H1 (cell line): ENCODE measurements around the gene ELMO2. TPM values are rescaled to one million over a fixed set of nuclear protein-coding genes. Genes with fewer than 3 reads are reported as not detected.

ENCODE experiments used
- CTCF ChIA-PET: fragments of 300-600 bp; sonication (Branson Sonifier 250); formaldehyde crosslinking; loops from one replicate; lab custom pipeline; 2021; ENCODE audit not compliant: partially characterized antibody; lab: Charles Lee
- POLR2A ChIA-PET: fragments of 300-600 bp; sonication (Branson Sonifier 250); formaldehyde crosslinking; loops from one replicate; lab custom pipeline; 2021; ENCODE audit warnings: inconsistent platforms; ENCODE audit not compliant: partially characterized antibody; lab: Charles Lee
- DNase-seq, 2 experiments: peaks; one replicate each; pipeline versions ENCODE4 v3.0.0 to v3.0.0-alpha.2; 2010 to 2022; ENCODE audit warnings: low spot score in 2 of 2, low read depth in 1 of 2, mixed read lengths in 1 of 2
- FAIRE-seq: peaks from 2 replicates; lab custom pipeline; 2011; peaks lifted over from hg19 to GRCh38; lab: Jason Lieb, UNC
- H2AFZ ChIP-seq: 2 replicates; pipeline ENCODE4 v1.8.1; 2012; ENCODE audit warnings: low read length, inconsistent platforms
- H2AK5ac ChIP-seq: 2 replicates; pipeline ENCODE4 v1.6.1; 2013; ENCODE audit warnings: low read depth, low read length
- H2BK120ac ChIP-seq: replicated peaks from 2 replicates; pipeline ENCODE3; 2013; ENCODE audit warnings: low read depth, low read length, inconsistent platforms
- H2BK12ac ChIP-seq: 2 replicates; pipeline ENCODE4 v1.6.1; 2013; ENCODE audit warnings: low read depth, low read length
- H2BK15ac ChIP-seq: 2 replicates; pipeline ENCODE4 v1.6.1; 2013; ENCODE audit warnings: low read length
- H2BK20ac ChIP-seq: 2 replicates; pipeline ENCODE4 v1.6.1; 2013; ENCODE audit warnings: low read length
- H2BK5ac ChIP-seq: 2 replicates; pipeline ENCODE4 v1.6.1; 2013; ENCODE audit warnings: low read depth, low read length
- H3K14ac ChIP-seq: 2 replicates; pipeline ENCODE4 v1.6.1; 2013; ENCODE audit warnings: inconsistent platforms; ENCODE audit not compliant: insufficient read length
- H3K18ac ChIP-seq: 2 replicates; pipeline ENCODE4 v1.6.1; 2013; ENCODE audit warnings: low read length; ENCODE audit errors: extremely low read depth
- H3K23ac ChIP-seq: 2 replicates; pipeline ENCODE4 v1.6.1; 2013; ENCODE audit warnings: inconsistent platforms; ENCODE audit not compliant: insufficient read length
- H3K23me2 ChIP-seq: 2 replicates; pipeline ENCODE4 v1.6.1; 2013; ENCODE audit warnings: low read depth, low read length
- H3K27ac ChIP-seq: 2 replicates; pipeline ENCODE4 v1.6.1; 2011; ENCODE audit warnings: low read depth, low read length, inconsistent platforms
- H3K27me3 ChIP-seq, 4 experiments: replicated peaks in 1 of 4; 1 replicate in 1 of 4; 2 replicates in 3 of 4; pipeline versions ENCODE4 v1.6.1 to v1.8.1; 2011 to 2013; ENCODE audit warnings: low read length in 3 of 4, mild to moderate bottlenecking in 3 of 4, inconsistent platforms in 2 of 4, mixed read lengths in 2 of 4, moderate library complexity in 1 of 4; ENCODE audit not compliant: control insufficient read depth in 3 of 4, insufficient read depth in 3 of 4; ENCODE audit errors: extremely low read depth in 1 of 4
- H3K36me3 ChIP-seq, 4 experiments: 2 replicates each; pipeline versions ENCODE4 v1.6.1 to v1.8.1; 2011 to 2013; ENCODE audit warnings: mild to moderate bottlenecking in 4 of 4, low read length in 3 of 4, moderate library complexity in 2 of 4, control low read depth in 1 of 4, inconsistent platforms in 1 of 4; ENCODE audit not compliant: insufficient read depth in 4 of 4, control insufficient read depth in 2 of 4
- H3K4ac ChIP-seq: replicated peaks from 2 replicates; pipeline ENCODE3; 2013; ENCODE audit warnings: low read length, low read depth, mixed read lengths, inconsistent platforms; ENCODE audit not compliant: insufficient read length
- H3K4me1 ChIP-seq, 4 experiments: replicated peaks in 1 of 4; 1 replicate in 1 of 4; 2 replicates in 3 of 4; pipeline versions ENCODE4 v1.6.1 to v1.8.1; 2011 to 2013; ENCODE audit warnings: low read length in 3 of 4, inconsistent platforms in 2 of 4, mixed read lengths in 1 of 4; ENCODE audit not compliant: insufficient read depth in 4 of 4, control insufficient read depth in 3 of 4
- H3K4me2 ChIP-seq, 2 experiments: 2 replicates each; pipeline versions ENCODE4 v1.6.1 to v1.8.1; 2011 to 2013; ENCODE audit warnings: low read depth in 2 of 2, low read length in 2 of 2, control low read depth in 1 of 2, inconsistent platforms in 1 of 2, mild to moderate bottlenecking in 1 of 2; ENCODE audit not compliant: insufficient read depth in 1 of 2
- H3K4me3 ChIP-seq, 4 experiments: fragments of 200-600, 300-600 bp in 1 of 4; sonication (generic), shearing (Covaris generic), sonication (Bioruptor Twin) in 1 of 4; 2 replicates each; pipeline versions ENCODE4 v1.5.1 to v1.8.1; 2011 to 2016; ENCODE audit warnings: low read length in 4 of 4, low read depth in 3 of 4, control low read depth in 2 of 4, inconsistent platforms in 2 of 4, mild to moderate bottlenecking in 2 of 4, mixed read lengths in 1 of 4, moderate library complexity in 1 of 4; ENCODE audit not compliant: insufficient read depth in 2 of 4; ENCODE audit errors: extremely low read depth in 1 of 4
- H3K56ac ChIP-seq: replicated peaks from 2 replicates; pipeline ENCODE3; 2013; ENCODE audit warnings: low read depth, mild to moderate bottlenecking, mixed read lengths, low read length, inconsistent platforms; ENCODE audit not compliant: insufficient read length
- H3K79me1 ChIP-seq: 2 replicates; pipeline ENCODE4 v1.6.1; 2013; ENCODE audit warnings: low read depth, low read length, control low read depth
- H3K79me2 ChIP-seq, 2 experiments: 2 replicates each; pipeline versions ENCODE4 v1.6.1 to v1.8.1; 2012 to 2013; ENCODE audit warnings: low read length in 2 of 2, mild to moderate bottlenecking in 2 of 2, inconsistent platforms in 1 of 2; ENCODE audit not compliant: insufficient read depth in 2 of 2, control insufficient read depth in 1 of 2
- H3K9ac ChIP-seq, 4 experiments: replicated peaks in 1 of 4; 1 replicate in 1 of 4; 2 replicates in 3 of 4; pipeline versions ENCODE4 v1.6.1 to v1.8.1; 2011 to 2013; ENCODE audit warnings: low read depth in 3 of 4, low read length in 3 of 4, control low read depth in 2 of 4, mild to moderate bottlenecking in 2 of 4, moderate library complexity in 2 of 4, inconsistent platforms in 1 of 4; ENCODE audit errors: extremely low read depth in 1 of 4
- H3K9me3 ChIP-seq, 2 experiments: 2 replicates each; pipeline versions ENCODE4 v1.6.1 to v1.8.1; 2012 to 2013; ENCODE audit warnings: mild to moderate bottlenecking in 2 of 2, moderate library complexity in 2 of 2, control low read depth in 1 of 2, inconsistent platforms in 1 of 2, low read depth in 1 of 2, low read length in 1 of 2, mixed read lengths in 1 of 2; ENCODE audit not compliant: insufficient read depth in 2 of 2
- H4K20me1 ChIP-seq, 2 experiments: replicated peaks in 1 of 2; 2 replicates each; pipeline versions ENCODE3 to v1.8.1; 2011 to 2013; ENCODE audit warnings: inconsistent platforms in 2 of 2, low read length in 2 of 2, mild to moderate bottlenecking in 1 of 2; ENCODE audit not compliant: insufficient read depth in 2 of 2, control insufficient read depth in 1 of 2
- H4K5ac ChIP-seq: 2 replicates; pipeline ENCODE4 v1.6.1; 2013; ENCODE audit warnings: low read length, low read depth, mixed read lengths, inconsistent platforms; ENCODE audit not compliant: insufficient read length
- H4K8ac ChIP-seq: 2 replicates; pipeline ENCODE4 v1.8.0; 2013; ENCODE audit warnings: mild to moderate bottlenecking, moderate library complexity, low read length, inconsistent platforms; ENCODE audit not compliant: insufficient read depth; ENCODE audit errors: extremely low read depth
- H4K91ac ChIP-seq: replicated peaks from 2 replicates; pipeline ENCODE3; 2013; ENCODE audit warnings: low read length, mixed read lengths, inconsistent platforms; ENCODE audit not compliant: insufficient read length
- BACH1 ChIP-seq: IDR thresholded peaks from 2 replicates; pipeline ENCODE4 v1.6.1; 2012; ENCODE audit warnings: low read length, improper control_type of control experiment
- E2F6 ChIP-seq: IDR thresholded peaks from 2 replicates; pipeline ENCODE4 v1.6.1; 2012; ENCODE audit warnings: inconsistent platforms
- EZH2 ChIP-seq: fragments of 200-600 bp; sonication (generic); IDR thresholded peaks from 2 replicates; pipeline ENCODE4 v1.7.1; 2012; ENCODE audit warnings: low read depth, mild to moderate bottlenecking, moderate library complexity, low read length, inconsistent platforms; ENCODE audit not compliant: severe bottlenecking
- FOSL1 ChIP-seq: IDR thresholded peaks from 2 replicates; pipeline ENCODE4 v1.6.1; 2011; ENCODE audit warnings: mild to moderate bottlenecking, low read depth, low read length, moderate library complexity; ENCODE audit not compliant: insufficient read depth
- GTF2F1 ChIP-seq: IDR thresholded peaks from 2 replicates; pipeline ENCODE4 v1.6.1; 2012; ENCODE audit warnings: low read depth, low read length, improper control_type of control experiment, borderline replicate concordance
- KDM4A ChIP-seq: IDR thresholded peaks from one replicate; pipeline ENCODE4 v1.7.1; 2012; ENCODE audit warnings: low read depth, mild to moderate bottlenecking, moderate library complexity, low read length, inconsistent platforms; ENCODE audit not compliant: severe bottlenecking
- NANOG ChIP-seq: IDR thresholded peaks from 2 replicates; pipeline ENCODE4 v1.6.1; 2011; ENCODE audit warnings: low read length, low read depth, mild to moderate bottlenecking, inconsistent platforms; ENCODE audit not compliant: insufficient read depth, poor library complexity, severe bottlenecking
- NRF1 ChIP-seq: IDR thresholded peaks from 2 replicates; pipeline ENCODE4 v1.6.1; 2011; ENCODE audit warnings: mild to moderate bottlenecking, low read depth, low read length, improper control_type of control experiment
- SIN3A ChIP-seq, 2 experiments: IDR thresholded peaks in 1 of 2; conservative IDR thresholded peaks in 1 of 2; 2 replicates each; pipeline ENCODE4 v1.6.1; 2011 to 2012; ENCODE audit warnings: low read length in 2 of 2, improper control_type of control experiment in 1 of 2, low read depth in 1 of 2, mild to moderate bottlenecking in 1 of 2
- SRF ChIP-seq: IDR thresholded peaks from 2 replicates; pipeline ENCODE4 v1.6.1; 2011; ENCODE audit warnings: mild to moderate bottlenecking, low read depth, low read length, moderate library complexity
- TAF1 ChIP-seq: IDR thresholded peaks from 2 replicates; pipeline ENCODE4 v1.6.1; 2011; ENCODE audit warnings: mild to moderate bottlenecking, low read depth, low read length
- YY1 ChIP-seq: IDR thresholded peaks from 2 replicates; pipeline ENCODE4 v1.6.1; 2011; ENCODE audit warnings: low read depth, mild to moderate bottlenecking, low read length
- ZNF274 ChIP-seq: IDR thresholded peaks from 2 replicates; pipeline ENCODE4 v1.7.0; 2012; ENCODE audit warnings: low read length, borderline replicate concordance; ENCODE audit errors: extremely low read depth
- WGBS, 2 experiments: shearing (Covaris generic) in 1 of 2; methylation state at CpG; one replicate each; pipeline versions ENCODE4 v1.1.6 to v1.1.7; 2013 to 2015; ENCODE audit warnings: low lambda C conversion rate in 2 of 2, mixed read lengths in 2 of 2, inconsistent platforms in 1 of 2, low coverage in 1 of 2, missing lambda C conversion rate in 1 of 2; ENCODE audit not compliant: insufficient replicate concordance in 2 of 2, insufficient coverage in 1 of 2, insufficient read length in 1 of 2; ENCODE audit errors: extremely low coverage in 1 of 2, missing lambda C conversion rate in 1 of 2; 5-methylcytosine and 5-hydroxymethylcytosine counted together
- polyA plus RNA-seq, 7 experiments: library from polyadenylated mRNA; depleted of rRNA in 3 of 7; stranded (reverse) in 5 of 7; unstranded in 2 of 7; fragments of >200 nt in 5 of 7; fragments of 200-250 nt in 2 of 7; gene quantifications; 1 replicate in 5 of 7; 2 replicates in 1 of 7; 4 replicates in 1 of 7; pipeline versions ENCODE4 v1.2.1 to v1.2.3, GENCODE V29; 2011 to 2013; ENCODE audit warnings: missing spikeins in 2 of 7, mixed read lengths in 2 of 7
- total RNA-seq: library from RNA; stranded (reverse); fragmentation: NEBNext Ultra II Directional; extraction: Animal tissue kit (Norgen Biotek cat#: 25700); gene quantifications from 2 replicates; pipeline ENCODE4 v1.2.1, GENCODE V29; 2021

The ELMO2 gene
- total and polyA plus RNA-seq, 2 of the 8 experiments (the other 6 are each of a cell fraction or from before 2014, with no cell fraction given), result 34.3 to 39.7 TPM

- Histone ChIP-seq H3K27ac (no peak overlapping the region), H3K4me2 (no peak overlapping the region), H2AK5ac (no peak overlapping the region), H3K79me2 (no peaks in the 10 kb centered on the region), H2AFZ (no peak overlapping the region), H4K20me1 (peaks cover 0 to 6% of the 10 kb centered on the region in 2 experiments), H3K9me3 (no peaks in the 10 kb centered on the region), H3K23me2 (no peaks in the 10 kb centered on the region), H3K79me1 (no peaks in the 10 kb centered on the region), H2BK12ac (no peak overlapping the region), H3K9ac (no peak overlapping the region), H3K27me3 (peaks cover 0 to 15% (median 7%) of the 10 kb centered on the region in 4 experiments; a peak in 5 of 7 replicates), H2BK5ac (no peak overlapping the region), H3K4ac (no peak overlapping the region), H3K4me3 (no peak overlapping the region), H3K56ac (no peak overlapping the region), H3K36me3 (no peaks in the 10 kb centered on the region), H4K91ac (no peak overlapping the region), H2BK15ac (no peak overlapping the region), H3K14ac (no peak overlapping the region), H3K4me1 (peaks cover 0 to 7% (median 5%) of the 10 kb centered on the region in 4 experiments; a peak in 4 of 7 replicates), H4K5ac (no peak overlapping the region), H2BK120ac (no peak overlapping the region), H3K23ac (no peak overlapping the region), H4K8ac (no peak overlapping the region), H3K18ac (no peak overlapping the region), H2BK20ac (no peak overlapping the region)
- ChIA-PET POLR2A (interaction anchor here (0.8 to 1.4 kb wide), 3 partner anchors 10 to 25 kb away, joined by 3 to 6 read pairs (median 3); no protein-coding TSS in a partner anchor), CTCF (interaction anchor here (0.6 to 17.6 kb wide), 3 partner anchors 7 to 324 kb away, joined by 3 to 214 read pairs (median 3); no protein-coding TSS in a partner anchor)
- no peak for DNase-seq
- 89% methylated on average over 7 of the region's 7 CpGs; no CpG with 5 or more reads in 1 of the 2 experiments for WGBS, 2 experiments
- FAIRE-seq, result no peak
- TF ChIP-seq TAF1 (no peak), GTF2F1 (no peak), BACH1 (no peak), YY1 (no peak), EZH2 (no peak), NANOG (no peak), ZNF274 (no peak), NRF1 (no peak), FOSL1 (no peak), E2F6 (no peak), SRF (no peak), SIN3A (conservative IDR thresholded peaks at IDR 0.05 in 1 of 2, IDR thresholded peaks at IDR 0.05 in 1 of 2; ENCODE audit: low read depth in 1 of 2, low read length in 2 of 2) (no peak), KDM4A (no peak)
Observed at GRCh38 chr20:46339037-46339436, 67.4 kb downstream of the ELMO2 start.
